NB4 (cell line): Measurements from ENCODE around the gene NUFIP2.

Experiments used
- DNase-seq: peaks from one replicate; pipeline ENCODE4 v3.0.0; 2010; ENCODE audit warnings: low read depth
- H3K4me3 ChIP-seq: one replicate; pipeline ENCODE4 v1.5.1; 2011; ENCODE audit warnings: mild to moderate bottlenecking, low read depth, low read length, moderate library complexity
- MYC ChIP-seq: IDR thresholded peaks from 2 replicates; pipeline ENCODE4 v1.6.1; 2011; ENCODE audit warnings: low read depth, low read length
- POLR2A ChIP-seq: IDR thresholded peaks from 2 replicates; pipeline ENCODE4 v1.6.1; 2011; ENCODE audit warnings: mild to moderate bottlenecking; ENCODE audit not compliant: insufficient read length; ENCODE audit errors: extremely low read depth
- TF ChIP-seq, protein P1 (sequence below): IDR thresholded peaks from 2 replicates; pipeline ENCODE4 v1.6.1; 2011; ENCODE audit warnings: low read depth, low read length
- TF ChIP-seq, protein P2 (sequence below): IDR thresholded peaks from one replicate; pipeline ENCODE4 v1.5.1; 2012; ENCODE audit warnings: low read depth, low read length

Gene NUFIP2

GRCh38 chr17:29251184-29251583 is 42.8 kb downstream of the NUFIP2 start:
- TF ChIP-seq, protein P1, sequence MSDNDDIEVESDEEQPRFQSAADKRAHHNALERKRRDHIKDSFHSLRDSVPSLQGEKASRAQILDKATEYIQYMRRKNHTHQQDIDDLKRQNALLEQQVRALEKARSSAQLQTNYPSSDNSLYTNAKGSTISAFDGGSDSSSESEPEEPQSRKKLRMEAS, result no peak
- TF ChIP-seq, protein P2, sequence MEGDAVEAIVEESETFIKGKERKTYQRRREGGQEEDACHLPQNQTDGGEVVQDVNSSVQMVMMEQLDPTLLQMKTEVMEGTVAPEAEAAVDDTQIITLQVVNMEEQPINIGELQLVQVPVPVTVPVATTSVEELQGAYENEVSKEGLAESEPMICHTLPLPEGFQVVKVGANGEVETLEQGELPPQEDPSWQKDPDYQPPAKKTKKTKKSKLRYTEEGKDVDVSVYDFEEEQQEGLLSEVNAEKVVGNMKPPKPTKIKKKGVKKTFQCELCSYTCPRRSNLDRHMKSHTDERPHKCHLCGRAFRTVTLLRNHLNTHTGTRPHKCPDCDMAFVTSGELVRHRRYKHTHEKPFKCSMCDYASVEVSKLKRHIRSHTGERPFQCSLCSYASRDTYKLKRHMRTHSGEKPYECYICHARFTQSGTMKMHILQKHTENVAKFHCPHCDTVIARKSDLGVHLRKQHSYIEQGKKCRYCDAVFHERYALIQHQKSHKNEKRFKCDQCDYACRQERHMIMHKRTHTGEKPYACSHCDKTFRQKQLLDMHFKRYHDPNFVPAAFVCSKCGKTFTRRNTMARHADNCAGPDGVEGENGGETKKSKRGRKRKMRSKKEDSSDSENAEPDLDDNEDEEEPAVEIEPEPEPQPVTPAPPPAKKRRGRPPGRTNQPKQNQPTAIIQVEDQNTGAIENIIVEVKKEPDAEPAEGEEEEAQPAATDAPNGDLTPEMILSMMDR, result no peak
- TF ChIP-seq POLR2A (no peak), MYC (no peak)
- DNase-seq, result no peak

GRCh38 chr17:29250666-29251065 is 43.3 kb downstream of the NUFIP2 start:
- H3K4me3 ChIP-seq, result no peak overlapping the region
- no peak for DNase-seq
- TF ChIP-seq MYC, result no peak
- TF ChIP-seq POLR2A, result no peak
- TF ChIP-seq, protein P1, result no peak

More at GRCh38 chr17:29251184-29251583, 42.8 kb downstream of the NUFIP2 start:
- no peak overlapping the region for H3K4me3 ChIP-seq

DNA sequence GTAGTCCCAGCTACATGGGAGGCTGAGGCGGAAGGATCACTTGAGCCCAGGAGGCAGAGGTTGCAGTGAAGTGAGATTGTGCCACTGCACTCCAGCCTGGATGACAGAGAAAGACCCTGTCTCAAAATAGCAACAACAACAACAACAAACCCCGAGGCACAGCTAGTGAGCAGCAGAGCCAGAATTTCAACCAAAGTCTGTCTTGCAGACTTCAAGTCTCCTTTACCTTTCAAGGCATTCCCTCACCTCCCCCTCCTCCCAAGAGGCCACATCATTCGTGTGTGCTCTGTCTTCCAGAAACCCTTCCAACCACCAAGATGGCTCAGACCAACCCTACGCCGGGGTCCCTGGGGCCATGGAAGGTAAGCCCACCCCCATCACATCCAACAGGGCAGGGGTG is 45.1 kb downstream of the NUFIP2 start:
- no peak for DNase-seq
- TF ChIP-seq POLR2A, result no peak
- no peak for TF ChIP-seq MYC
- TF ChIP-seq, protein P2, result no peak
- TF ChIP-seq, protein P1, result no peak
- no peak overlapping the region for H3K4me3 ChIP-seq

DNA sequence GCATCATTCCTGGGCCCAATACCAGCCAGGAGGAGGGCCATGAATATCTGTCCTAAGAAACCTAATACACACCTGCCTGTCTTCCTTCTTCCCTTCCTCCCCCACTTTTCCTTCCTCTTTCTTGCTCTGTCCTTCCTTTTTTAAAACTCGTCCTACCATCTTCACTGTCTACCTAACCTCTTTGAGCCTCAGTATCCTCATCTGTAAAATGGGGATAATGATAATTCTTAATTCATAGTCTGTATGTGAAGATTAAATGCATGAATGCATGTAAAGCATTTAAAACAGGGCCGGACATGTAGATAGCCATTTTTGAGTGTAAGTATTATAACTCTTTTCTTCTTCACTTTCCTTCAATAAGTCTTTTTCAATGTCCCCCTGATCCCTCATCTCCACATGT is 46.7 kb downstream of the NUFIP2 start:
- no peak for DNase-seq
- H3K4me3 ChIP-seq, result no peak overlapping the region
- TF ChIP-seq MYC (no peak), POLR2A (no peak)
- TF ChIP-seq, protein P1, result no peak
- TF ChIP-seq, protein P2, result no peak

- H3K4me3 ChIP-seq, result no peak within 1 kb of the TSS
- TF ChIP-seq, protein P2, result no peak
- TF ChIP-seq POLR2A (no peak), MYC (no peak)
- TF ChIP-seq, protein P1, result no peak
- no peak for DNase-seq
These were observed 47.3 kb downstream of the NUFIP2 start, which contains the start of gene CRYBA1 for GRCh38 chr17:29246628-29247027. TSS of gene CRYBA1 (plus strand) at chr17:29246859. CDS start at chr17:29246864, 5 bp downstream.

GRCh38 chr17:29245401-29245800 is 48.5 kb downstream of the NUFIP2 start:
- TF ChIP-seq, protein P1, result no peak
- TF ChIP-seq, protein P2, result no peak
- no peak for TF ChIP-seq POLR2A
- TF ChIP-seq MYC, result no peak
- H3K4me3 ChIP-seq, result no peak overlapping the region
- no peak for DNase-seq
